H1 (cell line): ENCODE measurements around the gene RFC3. TPM values are rescaled to one million over a fixed set of nuclear protein-coding genes. Genes with fewer than 3 reads are reported as not detected.

Source experiments
- CTCF ChIA-PET: fragments of 300-600 bp; sonication (Branson Sonifier 250); formaldehyde crosslinking; loops from one replicate; lab custom pipeline; 2021; ENCODE audit not compliant: partially characterized antibody; lab: Charles Lee
- POLR2A ChIA-PET: fragments of 300-600 bp; sonication (Branson Sonifier 250); formaldehyde crosslinking; loops from one replicate; lab custom pipeline; 2021; ENCODE audit warnings: inconsistent platforms; ENCODE audit not compliant: partially characterized antibody; lab: Charles Lee
- DNase-seq, 2 experiments: peaks; one replicate each; pipeline versions ENCODE4 v3.0.0 to v3.0.0-alpha.2; 2010 to 2022; ENCODE audit warnings: low spot score in 2 of 2, low read depth in 1 of 2, mixed read lengths in 1 of 2
- FAIRE-seq: peaks from 2 replicates; lab custom pipeline; 2011; peaks lifted over from hg19 to GRCh38; lab: Jason Lieb, UNC
- H2AFZ ChIP-seq: 2 replicates; pipeline ENCODE4 v1.8.1; 2012; ENCODE audit warnings: low read length, inconsistent platforms
- H2AK5ac ChIP-seq: 2 replicates; pipeline ENCODE4 v1.6.1; 2013; ENCODE audit warnings: low read depth, low read length
- H2BK120ac ChIP-seq: replicated peaks from 2 replicates; pipeline ENCODE3; 2013; ENCODE audit warnings: low read depth, low read length, inconsistent platforms
- H2BK12ac ChIP-seq: 2 replicates; pipeline ENCODE4 v1.6.1; 2013; ENCODE audit warnings: low read depth, low read length
- H2BK15ac ChIP-seq: 2 replicates; pipeline ENCODE4 v1.6.1; 2013; ENCODE audit warnings: low read length
- H2BK20ac ChIP-seq: 2 replicates; pipeline ENCODE4 v1.6.1; 2013; ENCODE audit warnings: low read length
- H2BK5ac ChIP-seq: 2 replicates; pipeline ENCODE4 v1.6.1; 2013; ENCODE audit warnings: low read depth, low read length
- H3K14ac ChIP-seq: 2 replicates; pipeline ENCODE4 v1.6.1; 2013; ENCODE audit warnings: inconsistent platforms; ENCODE audit not compliant: insufficient read length
- H3K18ac ChIP-seq: 2 replicates; pipeline ENCODE4 v1.6.1; 2013; ENCODE audit warnings: low read length; ENCODE audit errors: extremely low read depth
- H3K23ac ChIP-seq: 2 replicates; pipeline ENCODE4 v1.6.1; 2013; ENCODE audit warnings: inconsistent platforms; ENCODE audit not compliant: insufficient read length
- H3K23me2 ChIP-seq: 2 replicates; pipeline ENCODE4 v1.6.1; 2013; ENCODE audit warnings: low read depth, low read length
- H3K27ac ChIP-seq: 2 replicates; pipeline ENCODE4 v1.6.1; 2011; ENCODE audit warnings: low read depth, low read length, inconsistent platforms
- H3K27me3 ChIP-seq, 4 experiments: replicated peaks in 1 of 4; 1 replicate in 1 of 4; 2 replicates in 3 of 4; pipeline versions ENCODE4 v1.6.1 to v1.8.1; 2011 to 2013; ENCODE audit warnings: low read length in 3 of 4, mild to moderate bottlenecking in 3 of 4, inconsistent platforms in 2 of 4, mixed read lengths in 2 of 4, moderate library complexity in 1 of 4; ENCODE audit not compliant: control insufficient read depth in 3 of 4, insufficient read depth in 3 of 4; ENCODE audit errors: extremely low read depth in 1 of 4
- H3K36me3 ChIP-seq, 4 experiments: 2 replicates each; pipeline versions ENCODE4 v1.6.1 to v1.8.1; 2011 to 2013; ENCODE audit warnings: mild to moderate bottlenecking in 4 of 4, low read length in 3 of 4, moderate library complexity in 2 of 4, control low read depth in 1 of 4, inconsistent platforms in 1 of 4; ENCODE audit not compliant: insufficient read depth in 4 of 4, control insufficient read depth in 2 of 4
- H3K4ac ChIP-seq: replicated peaks from 2 replicates; pipeline ENCODE3; 2013; ENCODE audit warnings: low read length, low read depth, mixed read lengths, inconsistent platforms; ENCODE audit not compliant: insufficient read length
- H3K4me1 ChIP-seq, 4 experiments: replicated peaks in 1 of 4; 1 replicate in 1 of 4; 2 replicates in 3 of 4; pipeline versions ENCODE4 v1.6.1 to v1.8.1; 2011 to 2013; ENCODE audit warnings: low read length in 3 of 4, inconsistent platforms in 2 of 4, mixed read lengths in 1 of 4; ENCODE audit not compliant: insufficient read depth in 4 of 4, control insufficient read depth in 3 of 4
- H3K4me2 ChIP-seq, 2 experiments: 2 replicates each; pipeline versions ENCODE4 v1.6.1 to v1.8.1; 2011 to 2013; ENCODE audit warnings: low read depth in 2 of 2, low read length in 2 of 2, control low read depth in 1 of 2, inconsistent platforms in 1 of 2, mild to moderate bottlenecking in 1 of 2; ENCODE audit not compliant: insufficient read depth in 1 of 2
- H3K4me3 ChIP-seq, 4 experiments: fragments of 200-600, 300-600 bp in 1 of 4; sonication (generic), shearing (Covaris generic), sonication (Bioruptor Twin) in 1 of 4; 2 replicates each; pipeline versions ENCODE4 v1.5.1 to v1.8.1; 2011 to 2016; ENCODE audit warnings: low read length in 4 of 4, low read depth in 3 of 4, control low read depth in 2 of 4, inconsistent platforms in 2 of 4, mild to moderate bottlenecking in 2 of 4, mixed read lengths in 1 of 4, moderate library complexity in 1 of 4; ENCODE audit not compliant: insufficient read depth in 2 of 4; ENCODE audit errors: extremely low read depth in 1 of 4
- H3K56ac ChIP-seq: replicated peaks from 2 replicates; pipeline ENCODE3; 2013; ENCODE audit warnings: low read depth, mild to moderate bottlenecking, mixed read lengths, low read length, inconsistent platforms; ENCODE audit not compliant: insufficient read length
- H3K79me1 ChIP-seq: 2 replicates; pipeline ENCODE4 v1.6.1; 2013; ENCODE audit warnings: low read depth, low read length, control low read depth
- H3K79me2 ChIP-seq, 2 experiments: 2 replicates each; pipeline versions ENCODE4 v1.6.1 to v1.8.1; 2012 to 2013; ENCODE audit warnings: low read length in 2 of 2, mild to moderate bottlenecking in 2 of 2, inconsistent platforms in 1 of 2; ENCODE audit not compliant: insufficient read depth in 2 of 2, control insufficient read depth in 1 of 2
- H3K9ac ChIP-seq, 4 experiments: replicated peaks in 1 of 4; 1 replicate in 1 of 4; 2 replicates in 3 of 4; pipeline versions ENCODE4 v1.6.1 to v1.8.1; 2011 to 2013; ENCODE audit warnings: low read depth in 3 of 4, low read length in 3 of 4, control low read depth in 2 of 4, mild to moderate bottlenecking in 2 of 4, moderate library complexity in 2 of 4, inconsistent platforms in 1 of 4; ENCODE audit errors: extremely low read depth in 1 of 4
- H3K9me3 ChIP-seq, 2 experiments: 2 replicates each; pipeline versions ENCODE4 v1.6.1 to v1.8.1; 2012 to 2013; ENCODE audit warnings: mild to moderate bottlenecking in 2 of 2, moderate library complexity in 2 of 2, control low read depth in 1 of 2, inconsistent platforms in 1 of 2, low read depth in 1 of 2, low read length in 1 of 2, mixed read lengths in 1 of 2; ENCODE audit not compliant: insufficient read depth in 2 of 2
- H4K20me1 ChIP-seq, 2 experiments: replicated peaks in 1 of 2; 2 replicates each; pipeline versions ENCODE3 to v1.8.1; 2011 to 2013; ENCODE audit warnings: inconsistent platforms in 2 of 2, low read length in 2 of 2, mild to moderate bottlenecking in 1 of 2; ENCODE audit not compliant: insufficient read depth in 2 of 2, control insufficient read depth in 1 of 2
- H4K5ac ChIP-seq: 2 replicates; pipeline ENCODE4 v1.6.1; 2013; ENCODE audit warnings: low read length, low read depth, mixed read lengths, inconsistent platforms; ENCODE audit not compliant: insufficient read length
- H4K8ac ChIP-seq: 2 replicates; pipeline ENCODE4 v1.8.0; 2013; ENCODE audit warnings: mild to moderate bottlenecking, moderate library complexity, low read length, inconsistent platforms; ENCODE audit not compliant: insufficient read depth; ENCODE audit errors: extremely low read depth
- H4K91ac ChIP-seq: replicated peaks from 2 replicates; pipeline ENCODE3; 2013; ENCODE audit warnings: low read length, mixed read lengths, inconsistent platforms; ENCODE audit not compliant: insufficient read length
- CBX8 ChIP-seq: fragments of 300-800, 300-1000 bp; sonication (generic); IDR thresholded peaks from 2 replicates; pipeline ENCODE4 v1.7.1; 2016; ENCODE audit warnings: low read depth, low read length, borderline replicate concordance
- GABPA ChIP-seq: IDR thresholded peaks from 2 replicates; pipeline ENCODE4 v1.6.1; 2011; ENCODE audit warnings: mild to moderate bottlenecking, low read length, moderate library complexity, borderline replicate concordance; ENCODE audit not compliant: insufficient read depth
- KDM1A ChIP-seq: fragments of 200-600, 300-600 bp; sonication (generic); IDR thresholded peaks from 2 replicates; pipeline ENCODE4 v1.7.1; 2016; ENCODE audit warnings: mild to moderate bottlenecking, low read length, borderline replicate concordance
- KDM5A ChIP-seq: fragments of 200-600 bp; IDR thresholded peaks from 2 replicates; pipeline ENCODE4 v1.7.1; 2012; ENCODE audit warnings: mild to moderate bottlenecking, low read length, inconsistent platforms, mixed read lengths
- RBBP5 ChIP-seq: IDR thresholded peaks from 2 replicates; pipeline ENCODE4 v1.7.1; 2012; ENCODE audit warnings: low read depth, mild to moderate bottlenecking, inconsistent platforms, low read length, moderate library complexity, borderline replicate concordance
- RFX5 ChIP-seq: IDR thresholded peaks from 2 replicates; pipeline ENCODE4 v1.6.1; 2011; ENCODE audit warnings: low read depth, low read length, improper control_type of control experiment, borderline replicate concordance
- SUZ12 ChIP-seq: fragments of 200-600 bp; sonication (generic); IDR thresholded peaks from 2 replicates; pipeline ENCODE4 v1.6.1; 2012; ENCODE audit warnings: mild to moderate bottlenecking, inconsistent platforms, low read length, moderate library complexity, mixed read lengths
- TAF7 ChIP-seq: optimal IDR thresholded peaks from 2 replicates; pipeline ENCODE3; 2011; ENCODE audit warnings: low read depth, mild to moderate bottlenecking, inconsistent platforms, low read length, moderate library complexity, borderline replicate concordance
- WGBS, 2 experiments: shearing (Covaris generic) in 1 of 2; methylation state at CpG; one replicate each; pipeline versions ENCODE4 v1.1.6 to v1.1.7; 2013 to 2015; ENCODE audit warnings: low lambda C conversion rate in 2 of 2, mixed read lengths in 2 of 2, inconsistent platforms in 1 of 2, low coverage in 1 of 2, missing lambda C conversion rate in 1 of 2; ENCODE audit not compliant: insufficient replicate concordance in 2 of 2, insufficient coverage in 1 of 2, insufficient read length in 1 of 2; ENCODE audit errors: extremely low coverage in 1 of 2, missing lambda C conversion rate in 1 of 2; 5-methylcytosine and 5-hydroxymethylcytosine counted together
- polyA plus RNA-seq, 7 experiments: library from polyadenylated mRNA; depleted of rRNA in 3 of 7; stranded (reverse) in 5 of 7; unstranded in 2 of 7; fragments of >200 nt in 5 of 7; fragments of 200-250 nt in 2 of 7; gene quantifications; 1 replicate in 5 of 7; 2 replicates in 1 of 7; 4 replicates in 1 of 7; pipeline versions ENCODE4 v1.2.1 to v1.2.3, GENCODE V29; 2011 to 2013; ENCODE audit warnings: missing spikeins in 2 of 7, mixed read lengths in 2 of 7
- total RNA-seq: library from RNA; stranded (reverse); fragmentation: NEBNext Ultra II Directional; extraction: Animal tissue kit (Norgen Biotek cat#: 25700); gene quantifications from 2 replicates; pipeline ENCODE4 v1.2.1, GENCODE V29; 2021
- TF ChIP-seq, protein P1 (sequence below): IDR thresholded peaks from 2 replicates; pipeline ENCODE4 v1.6.1; 2012; ENCODE audit warnings: inconsistent platforms

The RFC3 gene
- total and polyA plus RNA-seq, 2 of the 8 experiments (the other 6 are each of a cell fraction or from before 2014, with no cell fraction given) = 26.4 to 45.6 TPM

DNA sequence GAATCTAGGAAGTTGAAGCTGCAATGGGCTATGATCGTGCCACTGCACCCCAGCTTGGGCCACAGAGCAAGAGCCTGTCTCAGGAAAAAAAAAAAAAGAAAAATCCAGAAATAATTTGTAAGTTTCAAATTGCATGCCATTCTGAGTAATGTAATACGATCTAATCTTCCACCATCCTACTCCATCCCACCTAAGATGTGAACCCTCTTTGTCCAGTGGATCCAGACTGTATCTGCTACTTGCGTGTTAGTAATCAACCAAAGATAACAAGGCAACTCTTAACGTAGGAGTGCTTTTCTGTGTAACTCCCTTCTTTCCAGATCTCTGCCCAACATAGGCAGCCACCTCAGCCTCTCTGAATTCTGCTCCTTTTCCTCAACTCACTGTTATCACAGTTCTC is 24.3 kb downstream of the RFC3 start:
- Histone ChIP-seq H3K36me3 (peaks cover 0 to 26% (median 5%) of the 10 kb centered on the region in 4 experiments; a peak in 6 of 8 replicates), H3K79me2 (no peaks in the 10 kb centered on the region), H3K9me3 (no peaks in the 10 kb centered on the region), H2BK12ac (no peak overlapping the region), H3K4me3 (no peak overlapping the region), H2AK5ac (no peak overlapping the region), H3K23me2 (no peaks in the 10 kb centered on the region), H3K79me1 (no peaks in the 10 kb centered on the region), H4K5ac (no peak overlapping the region), H4K20me1 (peaks cover 0 to 7% of the 10 kb centered on the region in 2 experiments), H3K4me2 (no peak overlapping the region), H4K8ac (no peak overlapping the region), H4K91ac (no peak overlapping the region), H3K56ac (no peak overlapping the region), H2BK120ac (no peak overlapping the region), H3K27me3 (no peaks in the 10 kb centered on the region), H3K18ac (no peak overlapping the region), H2BK15ac (no peak overlapping the region), H3K23ac (no peak overlapping the region), H3K9ac (no peak overlapping the region), H3K4me1 (no peaks in the 10 kb centered on the region), H3K4ac (no peak overlapping the region), H2AFZ (no peak overlapping the region), H2BK20ac (no peak overlapping the region), H3K27ac (no peak overlapping the region), H3K14ac (no peak overlapping the region), H2BK5ac (no peak overlapping the region)
- FAIRE-seq (no peak), DNase-seq (no peak)
- no peak for TF ChIP-seq RBBP5
- TF ChIP-seq KDM5A = no peak
- no peak for TF ChIP-seq SUZ12
- TF ChIP-seq GABPA = no peak
- TF ChIP-seq CBX8 = no peak
- TF ChIP-seq KDM1A = no peak
- TF ChIP-seq, protein P1, sequence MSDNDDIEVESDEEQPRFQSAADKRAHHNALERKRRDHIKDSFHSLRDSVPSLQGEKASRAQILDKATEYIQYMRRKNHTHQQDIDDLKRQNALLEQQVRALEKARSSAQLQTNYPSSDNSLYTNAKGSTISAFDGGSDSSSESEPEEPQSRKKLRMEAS = no peak
- no peak for TF ChIP-seq RFX5
- no peak for TF ChIP-seq TAF7
- CTCF ChIA-PET = no interaction called here
- WGBS, 2 experiments = 96% methylated on average over 4 of the region's 4 CpGs; no CpG with 5 or more reads in 1 of the 2 experiments
- POLR2A ChIA-PET = interaction anchor here (0.7 to 1.6 kb wide), 6 partner anchors 10 to 42 kb away, joined by 3 to 5 read pairs (median 4); no protein-coding TSS in a partner anchor
